H1 (cell line): Measurements from ENCODE around the gene COL16A1. TPM values are rescaled to one million over a fixed set of nuclear protein-coding genes. Genes with fewer than 3 reads are reported as not detected.

ENCODE experiments used
- BCL11A ChIP-seq, 2 experiments: IDR thresholded peaks; one replicate each; pipeline ENCODE4 v1.6.1; 2011; ENCODE audit warnings: low read depth in 2 of 2, low read length in 2 of 2, mild to moderate bottlenecking in 2 of 2
- CBX5 ChIP-seq: fragments of 300-800, 300-1000 bp; sonication (generic); IDR thresholded peaks from 2 replicates; pipeline ENCODE4 v1.7.1; 2016; ENCODE audit warnings: antibody characterized with exemption, low read length, low read depth
- CHD2 ChIP-seq: IDR thresholded peaks from 2 replicates; pipeline ENCODE4 v1.6.1; 2012; ENCODE audit warnings: low read length, improper control_type of control experiment
- CHD7 ChIP-seq: fragments of 300-600 bp; sonication (generic); IDR thresholded peaks from 2 replicates; pipeline ENCODE4 v1.7.1; 2012; ENCODE audit warnings: low read length, moderate library complexity, mild to moderate bottlenecking, inconsistent platforms; ENCODE audit not compliant: insufficient replicate concordance
- MAX ChIP-seq: IDR thresholded peaks from 2 replicates; pipeline ENCODE4 v1.6.1; 2012; ENCODE audit warnings: inconsistent platforms
- SIRT6 ChIP-seq: IDR thresholded peaks from one replicate; pipeline ENCODE4 v1.7.1; 2012; ENCODE audit warnings: low read length, inconsistent platforms
- SP2 ChIP-seq: IDR thresholded peaks from 2 replicates; pipeline ENCODE4 v1.6.1; 2012; ENCODE audit warnings: mild to moderate bottlenecking, low read length, inconsistent platforms
- ZNF274 ChIP-seq: IDR thresholded peaks from 2 replicates; pipeline ENCODE4 v1.7.0; 2012; ENCODE audit warnings: low read length, borderline replicate concordance; ENCODE audit errors: extremely low read depth
- polyA plus RNA-seq, 7 experiments: library from polyadenylated mRNA; depleted of rRNA in 3 of 7; stranded (reverse) in 5 of 7; unstranded in 2 of 7; fragments of >200 nt in 5 of 7; fragments of 200-250 nt in 2 of 7; gene quantifications; 1 replicate in 5 of 7; 2 replicates in 1 of 7; 4 replicates in 1 of 7; pipeline versions ENCODE4 v1.2.1 to v1.2.3, GENCODE V29; 2011 to 2013; ENCODE audit warnings: missing spikeins in 2 of 7, mixed read lengths in 2 of 7
- total RNA-seq: library from RNA; stranded (reverse); fragmentation: NEBNext Ultra II Directional; extraction: Animal tissue kit (Norgen Biotek cat#: 25700); gene quantifications from 2 replicates; pipeline ENCODE4 v1.2.1, GENCODE V29; 2021

COL16A1 gene
- total and polyA plus RNA-seq, 2 of the 8 experiments (the other 6 are each of a cell fraction or from before 2014, with no cell fraction given) = 2.0 to 10.5 TPM

- TF ChIP-seq CHD7 (no peak), BCL11A (IDR thresholded peaks at IDR 0.05; ENCODE audit: low read depth in 2 of 2, low read length in 2 of 2) (no peak), SP2 (no peak), CBX5 (no peak), SIRT6 (no peak), CHD2 (no peak), ZNF274 (no peak), MAX (no peak)
These were observed 45.8 kb downstream of the COL16A1 start (continued) for GRCh38 chr1:31657972-31658510.
